Non-pigmented ciliary epithelial cell (primary cell): ENCODE data around the gene PCDHGA1.

Experiments used
- DNase-seq: peaks from one replicate; pipeline ENCODE4 v3.0.0-alpha.2; 2010; ENCODE audit warnings: low read depth

The PCDHGA1 gene

GRCh38 chr5:141492168-141492885 is 162.0 kb downstream of the PCDHGA1 start:
- no peak for DNase-seq

- DNase-seq = no peak
These were observed 163.4 kb downstream of the PCDHGA1 start for GRCh38 chr5:141493500-141494422.

GRCh38 chr5:141494761-141495452 is 164.6 kb downstream of the PCDHGA1 start:
- DNase-seq = no peak

GRCh38 chr5:141495453-141495811 is 165.1 kb downstream of the PCDHGA1 start:
- no peak for DNase-seq

GRCh38 chr5:141496038-141496437 is 165.7 kb downstream of the PCDHGA1 start:
- DNase-seq = no peak

GRCh38 chr5:141501761-141502160 is 171.4 kb downstream of the PCDHGA1 start:
- no peak for DNase-seq

- no peak for DNase-seq
These were observed 173.4 kb downstream of the PCDHGA1 start for GRCh38 chr5:141503681-141504080.

GRCh38 chr5:141504216-141504615 is 173.9 kb downstream of the PCDHGA1 start:
- DNase-seq = no peak

- DNase-seq = no peak
These were observed 176.3 kb downstream of the PCDHGA1 start for GRCh38 chr5:141506381-141507155.

- no peak for DNase-seq
These were observed 177.2 kb downstream of the PCDHGA1 start for GRCh38 chr5:141507387-141508091.

GRCh38 chr5:141508440-141508797 is 178.1 kb downstream of the PCDHGA1 start:
- no peak for DNase-seq

- DNase-seq = no peak
These were observed 178.7 kb downstream of the PCDHGA1 start for GRCh38 chr5:141508798-141509611.

GRCh38 chr5:141510160-141510559 is 179.8 kb downstream of the PCDHGA1 start:
- no peak for DNase-seq

- DNase-seq = no peak
These were observed 180.7 kb downstream of the PCDHGA1 start for GRCh38 chr5:141510850-141511601.

- no peak for DNase-seq
These were observed 181.5 kb downstream of the PCDHGA1 start for GRCh38 chr5:141511771-141512325.

- no peak for DNase-seq
These were observed 182.1 kb downstream of the PCDHGA1 start for GRCh38 chr5:141512390-141512910.

GRCh38 chr5:141512911-141513626 is 182.8 kb downstream of the PCDHGA1 start:
- DNase-seq = no peak

GRCh38 chr5:141513627-141514329 is 183.5 kb downstream of the PCDHGA1 start:
- no peak for DNase-seq
